Fibroblast of pulmonary artery (primary cell): Measurements from ENCODE around the gene TRPT1.
A peak's percentile ranks its signal among the peaks of the same experiment; 100 is the strongest.

Experiments
- DNase-seq: peaks from one replicate; pipeline ENCODE4 v3.0.0-alpha.2; 2010; ENCODE audit warnings: low read depth
- H3K4me3 ChIP-seq: replicated peaks from 2 replicates; pipeline ENCODE4 v1.5.1; 2011; ENCODE audit warnings: low read depth, mild to moderate bottlenecking, control low read depth, low read length, moderate library complexity
- TF ChIP-seq, protein P1 (sequence below): IDR thresholded peaks from 2 replicates; pipeline ENCODE4 v1.5.1; 2011; ENCODE audit warnings: mild to moderate bottlenecking, control low read depth, low read length, inconsistent platforms; ENCODE audit errors: missing control alignments

TRPT1 gene

GRCh38 chr11:64210301-64211020, 15.5 kb downstream of the TRPT1 start:
- DNase-seq: no peak
- no peak overlapping the region for H3K4me3 ChIP-seq
- TF ChIP-seq, protein P1, sequence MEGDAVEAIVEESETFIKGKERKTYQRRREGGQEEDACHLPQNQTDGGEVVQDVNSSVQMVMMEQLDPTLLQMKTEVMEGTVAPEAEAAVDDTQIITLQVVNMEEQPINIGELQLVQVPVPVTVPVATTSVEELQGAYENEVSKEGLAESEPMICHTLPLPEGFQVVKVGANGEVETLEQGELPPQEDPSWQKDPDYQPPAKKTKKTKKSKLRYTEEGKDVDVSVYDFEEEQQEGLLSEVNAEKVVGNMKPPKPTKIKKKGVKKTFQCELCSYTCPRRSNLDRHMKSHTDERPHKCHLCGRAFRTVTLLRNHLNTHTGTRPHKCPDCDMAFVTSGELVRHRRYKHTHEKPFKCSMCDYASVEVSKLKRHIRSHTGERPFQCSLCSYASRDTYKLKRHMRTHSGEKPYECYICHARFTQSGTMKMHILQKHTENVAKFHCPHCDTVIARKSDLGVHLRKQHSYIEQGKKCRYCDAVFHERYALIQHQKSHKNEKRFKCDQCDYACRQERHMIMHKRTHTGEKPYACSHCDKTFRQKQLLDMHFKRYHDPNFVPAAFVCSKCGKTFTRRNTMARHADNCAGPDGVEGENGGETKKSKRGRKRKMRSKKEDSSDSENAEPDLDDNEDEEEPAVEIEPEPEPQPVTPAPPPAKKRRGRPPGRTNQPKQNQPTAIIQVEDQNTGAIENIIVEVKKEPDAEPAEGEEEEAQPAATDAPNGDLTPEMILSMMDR: no peak

- H3K4me3 ChIP-seq: no peak overlapping the region
- no peak for DNase-seq
- TF ChIP-seq, protein P1: no peak
Observed at GRCh38 chr11:64209563-64209843, 16.5 kb downstream of the TRPT1 start.

- DNase-seq: no peak
- no peak overlapping the region for H3K4me3 ChIP-seq
- TF ChIP-seq, protein P1: no peak
Observed at GRCh38 chr11:64208796-64209562, 17.0 kb downstream of the TRPT1 start.

GRCh38 chr11:64208086-64208795, 17.7 kb downstream of the TRPT1 start:
- H3K4me3 ChIP-seq: peak overlapping the region; percentile 12
- TF ChIP-seq, protein P1: no peak
- no peak for DNase-seq

DNA sequence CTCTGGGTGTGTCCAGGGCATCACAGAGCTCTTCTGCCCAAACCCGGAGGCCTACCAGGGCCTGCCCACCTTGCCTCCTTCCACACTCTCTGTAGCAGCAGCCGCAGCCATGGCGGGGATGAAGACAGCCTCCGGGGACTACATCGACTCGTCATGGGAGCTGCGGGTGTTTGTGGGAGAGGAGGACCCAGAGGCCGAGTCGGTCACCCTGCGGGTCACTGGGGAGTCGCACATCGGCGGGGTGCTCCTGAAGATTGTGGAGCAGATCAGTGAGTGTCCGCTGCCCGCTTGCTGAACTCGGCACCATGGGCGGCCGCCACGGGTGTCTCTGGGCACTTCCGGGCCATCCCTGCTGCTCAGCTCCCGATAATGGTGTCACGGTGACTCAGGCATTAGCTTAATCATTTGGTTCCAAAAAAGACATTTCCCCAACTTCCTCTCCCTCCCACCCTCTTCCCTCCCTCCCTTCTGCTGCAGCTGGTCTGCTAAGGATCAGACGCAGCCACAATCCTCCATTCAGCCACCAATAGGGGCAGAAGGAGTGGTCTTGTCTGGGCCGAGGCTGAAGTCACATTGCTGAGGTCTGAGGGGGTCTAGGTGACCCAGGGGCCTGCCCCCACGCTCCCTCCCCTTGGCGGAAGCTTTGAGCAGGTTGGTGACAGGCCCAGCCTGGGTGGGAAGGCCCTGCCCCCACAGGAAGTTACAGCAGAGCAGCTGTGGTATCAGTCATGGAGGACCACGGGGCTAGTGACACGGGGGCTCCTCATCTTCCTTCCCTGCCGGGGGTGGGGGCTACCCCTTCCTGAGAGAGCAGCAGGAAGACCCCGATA, 18.5 kb downstream of the TRPT1 start:
- H3K4me3 ChIP-seq: peak overlapping the region; percentile 12
- TF ChIP-seq, protein P1: no peak
- DNase-seq: peak; percentile 81

DNA sequence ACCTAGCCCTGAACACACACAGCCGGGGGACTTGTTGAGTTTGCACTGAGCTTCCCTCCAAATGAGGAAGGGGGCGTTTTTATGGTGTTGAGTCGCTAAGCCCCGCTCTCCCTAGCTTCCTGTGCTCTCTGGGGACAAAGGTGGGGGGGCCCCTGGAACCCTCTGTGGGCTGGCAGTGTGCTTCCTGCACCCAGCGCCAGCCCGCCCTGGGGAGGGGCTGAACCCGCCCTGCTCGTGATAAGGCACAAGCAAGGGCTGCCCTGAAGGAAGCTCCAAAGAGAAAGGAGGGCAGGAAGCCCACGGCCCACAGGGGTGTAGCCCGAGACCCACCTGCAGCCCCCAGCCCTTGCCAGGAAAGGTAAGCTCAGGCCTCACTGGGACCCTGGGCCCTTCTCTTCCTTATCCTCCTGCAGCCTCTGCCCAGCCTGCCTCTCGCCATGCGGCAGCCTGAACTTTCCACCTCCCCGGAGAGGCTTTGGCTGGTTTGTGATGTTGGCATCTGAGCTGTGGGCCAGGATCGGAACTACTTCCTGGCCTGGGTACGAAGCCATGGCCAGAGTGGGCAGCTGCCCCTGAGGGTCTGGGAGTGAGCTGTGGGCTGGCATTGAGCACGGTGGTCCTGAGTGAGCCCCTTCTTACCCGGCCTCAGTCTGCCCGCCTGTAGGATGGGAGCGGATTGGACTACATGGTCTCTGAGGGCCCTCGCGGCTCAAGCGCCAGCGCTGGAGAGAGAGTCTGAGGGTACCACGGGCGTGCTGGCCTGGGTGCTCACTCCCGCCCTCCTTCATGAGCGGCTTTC, 19.3 kb downstream of the TRPT1 start, which contains the start of gene FERMT3:
FERMT3 (plus strand) TSS at position 265 of the 799 bp plus-strand sequence. CDS start 644 bp downstream, outside the sequence.
- DNase-seq: no peak
- H3K4me3 ChIP-seq: peak within 1 kb of the TSS; percentile 7
- TF ChIP-seq, protein P1: no peak
